ENCODE data around the gene CCDC178.

DNA sequence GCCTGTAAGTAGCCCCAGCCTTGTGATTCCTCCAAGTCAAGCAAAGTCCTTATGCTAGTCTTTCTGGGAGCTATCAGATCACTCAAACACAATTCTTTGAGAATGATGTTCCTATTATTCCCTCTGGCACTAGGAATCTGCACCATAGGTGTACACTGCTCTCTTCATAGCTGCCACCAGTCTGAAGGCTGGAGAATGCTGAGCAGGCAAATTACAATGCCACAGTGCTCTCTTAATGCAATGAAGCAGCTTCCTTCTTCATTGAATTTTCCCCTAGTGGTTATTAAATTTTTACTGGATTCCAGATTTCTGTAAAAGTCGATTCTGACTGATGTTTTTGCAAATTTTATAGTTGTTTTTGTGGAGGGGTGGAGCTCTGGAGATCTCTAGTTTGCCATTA lies 84.8 kb downstream of the CCDC178 start:
- TF ChIP-seq, protein P1, sequence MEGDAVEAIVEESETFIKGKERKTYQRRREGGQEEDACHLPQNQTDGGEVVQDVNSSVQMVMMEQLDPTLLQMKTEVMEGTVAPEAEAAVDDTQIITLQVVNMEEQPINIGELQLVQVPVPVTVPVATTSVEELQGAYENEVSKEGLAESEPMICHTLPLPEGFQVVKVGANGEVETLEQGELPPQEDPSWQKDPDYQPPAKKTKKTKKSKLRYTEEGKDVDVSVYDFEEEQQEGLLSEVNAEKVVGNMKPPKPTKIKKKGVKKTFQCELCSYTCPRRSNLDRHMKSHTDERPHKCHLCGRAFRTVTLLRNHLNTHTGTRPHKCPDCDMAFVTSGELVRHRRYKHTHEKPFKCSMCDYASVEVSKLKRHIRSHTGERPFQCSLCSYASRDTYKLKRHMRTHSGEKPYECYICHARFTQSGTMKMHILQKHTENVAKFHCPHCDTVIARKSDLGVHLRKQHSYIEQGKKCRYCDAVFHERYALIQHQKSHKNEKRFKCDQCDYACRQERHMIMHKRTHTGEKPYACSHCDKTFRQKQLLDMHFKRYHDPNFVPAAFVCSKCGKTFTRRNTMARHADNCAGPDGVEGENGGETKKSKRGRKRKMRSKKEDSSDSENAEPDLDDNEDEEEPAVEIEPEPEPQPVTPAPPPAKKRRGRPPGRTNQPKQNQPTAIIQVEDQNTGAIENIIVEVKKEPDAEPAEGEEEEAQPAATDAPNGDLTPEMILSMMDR (IDR thresholded peaks at IDR 0.05; ENCODE audit: poor library complexity, severe bottlenecking): no peak
- TF ChIP-seq EP300 (conservative IDR thresholded peaks at IDR 0.05; ENCODE audit: poor library complexity, severe bottlenecking) (no peak), EZH2 (IDR thresholded peaks at IDR 0.05; ENCODE audit: borderline replicate concordance, insufficient read depth, low read length, poor library complexity, severe bottlenecking) (no peak), POLR2AphosphoS5 (IDR thresholded peaks at IDR 0.05) (no peak)
